ENCODE data around the gene ZNRD2.
A peak's percentile ranks its signal among the peaks of the same experiment; 100 is the strongest.

Gene ZNRD2

DNA sequence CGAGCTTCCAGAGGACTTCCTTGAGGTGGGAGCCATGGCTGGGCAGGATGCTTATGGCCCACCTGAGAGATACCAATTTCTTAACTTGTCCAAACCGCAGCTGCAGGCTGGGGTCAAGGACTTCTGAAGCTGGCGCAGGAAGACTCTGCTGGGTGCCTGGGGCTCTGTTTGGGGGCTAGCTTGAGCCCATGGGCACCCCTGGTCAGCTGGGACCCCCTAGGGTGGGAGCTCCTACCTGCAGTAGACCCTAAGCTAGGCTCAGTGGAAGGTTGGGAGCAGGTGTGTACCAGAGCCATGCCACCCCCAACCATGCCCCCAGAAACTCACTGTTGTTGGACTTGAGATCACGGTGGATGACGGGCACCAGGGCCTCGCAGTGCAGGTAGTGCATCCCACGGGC, 42.4 kb downstream of the ZNRD2 start:
- DNase-seq: no peak

DNA sequence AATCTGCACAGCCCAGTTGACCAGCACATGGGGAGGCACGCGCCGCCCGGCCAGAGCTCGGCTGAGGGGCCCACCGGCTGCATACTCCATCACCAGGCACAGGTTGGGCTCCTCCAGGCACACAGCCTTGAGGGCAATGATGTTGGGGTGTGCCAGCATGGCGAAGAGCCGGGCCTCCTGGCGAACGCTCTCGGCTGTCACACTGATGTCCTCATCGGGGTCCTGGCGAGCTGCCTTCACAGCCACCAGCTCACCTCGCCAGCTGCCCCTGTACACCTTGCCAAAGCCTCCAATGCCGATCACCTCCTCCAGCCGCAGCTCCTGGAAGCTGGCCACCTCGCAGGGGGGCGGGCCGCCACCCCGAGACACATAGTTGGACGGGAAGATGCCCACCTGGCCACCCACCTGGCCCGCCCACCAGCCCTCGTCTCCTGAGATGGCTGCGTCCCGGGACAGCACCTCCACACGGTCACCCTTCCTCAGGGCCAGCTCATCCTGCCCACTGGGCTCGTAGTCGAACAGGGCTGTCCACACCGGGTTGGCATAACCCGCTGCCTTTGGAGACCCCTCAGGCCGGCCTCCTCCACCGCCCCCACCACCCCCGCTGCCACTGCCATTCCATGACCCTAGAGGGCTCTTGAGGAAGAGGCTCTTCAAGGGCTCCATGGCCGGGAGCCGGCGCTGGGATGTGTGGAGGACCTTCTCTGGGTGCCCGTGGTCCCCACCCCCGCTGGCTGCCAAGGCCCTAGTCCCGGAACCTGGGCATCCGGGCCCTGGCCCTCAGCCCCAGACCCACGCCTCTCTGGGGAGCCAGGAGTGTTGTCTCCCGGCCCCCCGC, 43.0 kb downstream of the ZNRD2 start:
- DNase-seq: peak; percentile 18

DNA sequence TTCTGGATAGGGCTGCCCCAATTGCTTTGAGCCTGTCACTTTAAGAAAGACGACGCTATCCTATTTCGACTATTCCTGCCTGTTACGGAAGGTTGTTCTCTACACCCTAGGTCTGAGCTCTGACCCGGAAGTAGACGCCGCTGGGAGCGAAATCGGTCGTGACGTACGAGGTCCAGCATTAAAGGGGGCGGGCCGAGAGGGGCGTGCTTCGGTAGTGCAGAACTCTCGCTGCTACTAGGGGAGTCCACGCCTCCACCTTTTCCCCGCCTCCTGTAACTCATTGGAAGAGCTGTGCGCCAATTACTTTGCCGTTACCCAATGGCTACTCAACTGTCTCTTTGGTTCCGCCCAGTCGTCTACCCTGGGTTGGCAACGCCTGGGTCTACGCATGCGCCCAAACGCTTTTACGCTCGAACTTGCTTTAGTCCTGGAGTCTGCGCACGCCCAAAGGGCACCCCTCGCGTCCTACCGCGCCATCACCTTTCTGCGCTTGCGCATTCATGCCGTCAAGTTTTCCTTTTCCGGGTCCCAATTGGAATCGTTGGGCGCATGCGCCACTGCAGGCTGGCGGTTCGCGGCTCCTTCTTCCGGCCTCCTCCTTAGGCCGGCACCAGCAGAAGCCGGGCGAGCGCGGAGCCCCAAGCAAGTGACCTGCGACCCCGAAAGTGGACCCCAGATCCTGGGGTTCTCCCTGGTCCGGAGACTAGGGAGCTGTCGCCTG, 45.1 kb downstream of the ZNRD2 start, which contains the start of gene PCNX3:
Gene PCNX3, plus strand, starts transcription at position 548 of the 721 bp plus-strand sequence. CDS start 536 bp downstream, outside the sequence.
- DNase-seq: peak; percentile 100

GRCh38 chr11:65615950-65616574, 45.8 kb downstream of the ZNRD2 start:
- no peak for DNase-seq

DNA sequence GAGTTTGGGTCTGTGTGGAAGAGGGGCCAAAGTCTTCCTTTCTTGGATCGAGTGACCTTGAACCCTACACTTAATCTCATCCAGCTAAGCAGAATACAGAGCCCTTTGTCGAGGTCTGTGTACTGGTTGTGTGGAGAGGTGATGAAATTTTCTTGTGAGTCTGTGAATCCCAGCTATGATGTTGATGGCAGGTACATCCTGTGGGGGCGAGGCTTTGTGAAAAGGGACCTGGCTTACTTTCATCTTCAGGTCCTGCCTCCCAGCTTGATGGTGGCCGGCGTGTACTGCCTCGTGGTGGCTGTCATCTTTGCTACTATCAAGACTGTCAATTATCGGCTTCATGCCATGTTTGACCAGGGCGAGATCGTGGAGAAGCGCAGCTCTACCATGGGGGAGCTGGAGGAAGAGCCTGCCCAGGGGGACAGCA, 46.3 kb downstream of the ZNRD2 start:
- peak; percentile 26 for DNase-seq

GRCh38 chr11:65617136-65617850, 47.0 kb downstream of the ZNRD2 start:
- no peak for DNase-seq

DNA sequence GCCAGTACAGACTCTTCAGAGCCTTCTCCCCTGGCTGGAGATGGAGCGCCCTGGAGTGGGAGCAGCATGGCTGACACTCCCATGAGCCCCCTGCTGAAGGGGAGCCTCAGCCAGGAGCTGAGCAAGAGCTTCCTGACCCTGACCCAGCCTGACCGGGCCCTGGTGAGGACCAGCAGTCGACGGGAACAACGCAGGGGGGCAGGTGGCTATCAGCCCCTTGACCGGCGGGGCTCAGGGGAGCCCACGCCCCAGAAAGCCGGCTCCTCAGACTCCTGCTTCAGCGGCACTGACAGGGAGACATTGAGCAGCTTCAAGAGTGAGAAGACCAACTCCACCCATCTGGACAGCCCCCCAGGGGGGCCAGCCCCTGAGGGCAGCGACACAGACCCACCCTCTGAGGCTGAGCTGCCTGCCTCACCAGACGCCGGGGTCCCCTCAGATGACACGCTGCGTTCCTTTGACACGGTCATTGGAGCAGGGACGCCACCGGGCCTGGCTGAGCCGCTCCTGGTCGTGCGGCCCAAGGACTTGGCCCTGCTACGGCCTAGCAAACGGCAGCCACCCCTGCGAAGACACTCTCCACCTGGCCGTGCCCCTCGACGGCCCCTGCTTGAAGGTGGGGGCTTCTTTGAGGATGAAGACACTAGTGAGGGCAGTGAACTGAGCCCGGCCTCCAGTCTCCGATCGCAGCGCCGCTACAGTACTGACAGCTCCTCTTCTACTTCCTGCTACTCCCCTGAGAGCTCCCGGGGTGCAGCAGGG, 47.9 kb downstream of the ZNRD2 start:
- no peak for DNase-seq

DNA sequence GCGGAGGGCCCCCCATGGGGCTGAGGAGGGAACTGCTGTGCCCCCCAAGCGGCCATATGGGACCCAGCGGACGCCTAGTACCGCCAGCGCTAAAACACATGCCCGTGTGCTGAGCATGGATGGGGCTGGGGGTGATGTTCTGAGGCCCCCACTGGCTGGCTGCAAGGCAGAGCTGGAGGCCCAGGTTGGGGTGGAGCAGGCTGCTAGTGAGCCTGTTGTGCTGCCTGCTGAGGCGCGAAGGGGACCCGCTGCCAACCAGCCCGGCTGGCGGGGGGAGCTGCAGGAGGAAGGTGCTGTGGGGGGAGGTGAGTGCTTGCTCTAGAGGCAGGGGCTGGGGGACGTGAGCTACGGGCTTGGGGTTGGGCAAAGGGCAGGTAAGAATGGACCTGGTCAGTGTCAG, 48.5 kb downstream of the ZNRD2 start:
- no peak for DNase-seq

- DNase-seq: no peak
These were observed 49.1 kb downstream of the ZNRD2 start for GRCh38 chr11:65619281-65619928.

DNA sequence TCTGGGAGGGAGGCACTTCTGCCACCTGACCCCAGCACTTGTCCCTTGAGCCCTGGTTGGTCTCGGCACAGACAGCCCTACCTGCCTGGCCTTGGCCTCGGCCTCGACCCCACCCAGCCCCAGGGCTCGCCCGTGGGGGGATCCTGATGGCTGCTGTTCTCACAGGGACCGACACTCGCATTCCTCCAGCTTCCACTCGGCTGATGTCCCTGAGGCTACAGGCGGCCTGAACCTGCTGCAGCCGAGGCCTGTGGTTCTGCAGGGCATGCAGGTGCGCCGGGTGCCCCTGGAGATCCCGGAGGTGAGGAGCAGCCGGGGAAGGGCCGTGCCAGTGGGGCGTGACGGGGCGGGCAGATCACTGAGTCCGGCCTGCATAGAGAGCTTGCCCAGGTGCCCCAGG, 50.4 kb downstream of the ZNRD2 start:
- DNase-seq: no peak

DNA sequence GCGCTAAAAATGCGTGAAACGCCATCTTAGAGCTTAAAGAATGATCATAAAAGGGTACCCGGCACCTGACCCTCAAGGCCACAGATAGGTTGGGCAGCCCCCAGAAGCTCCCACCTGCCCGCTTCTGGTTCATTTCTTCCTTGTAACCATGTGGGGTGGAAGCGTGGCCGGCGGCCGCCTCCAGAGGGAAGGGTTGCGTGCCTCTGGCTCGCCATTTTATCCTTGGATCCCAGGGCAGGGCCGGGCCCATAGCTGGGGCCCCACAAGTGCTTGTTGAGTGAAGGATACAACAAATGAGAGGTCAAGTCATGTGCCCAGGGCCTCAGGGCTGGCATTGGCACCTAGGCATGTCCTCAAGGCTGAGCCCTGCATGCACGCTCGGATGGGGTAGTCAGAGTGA, 51.2 kb downstream of the ZNRD2 start:
- no peak for DNase-seq

All from CD4-positive, alpha-beta T cell treated with Interleukin-10 for 1 hour (primary cell).